ENCODE measurements around the gene SLC2A6.

SLC2A6 gene

GRCh38 chr9:133440874-133441273 lies 38.0 kb downstream of the SLC2A6 start:
- DNase-seq (ENCODE audit: low spot score) = peak; percentile 76

GRCh38 chr9:133439337-133439736 lies 39.6 kb downstream of the SLC2A6 start:
- no peak for DNase-seq (ENCODE audit: low spot score)

GRCh38 chr9:133437753-133438531 lies 41.0 kb downstream of the SLC2A6 start:
- DNase-seq (ENCODE audit: low spot score) = no peak

- no peak for DNase-seq (ENCODE audit: low spot score)
Measured at GRCh38 chr9:133436681-133437080, 42.2 kb downstream of the SLC2A6 start.

- no peak for DNase-seq (ENCODE audit: low spot score)
Measured at GRCh38 chr9:133433351-133433843, 45.5 kb downstream of the SLC2A6 start.

- DNase-seq (ENCODE audit: low spot score) = no peak
Measured at GRCh38 chr9:133430244-133430643, 48.7 kb downstream of the SLC2A6 start.

GRCh38 chr9:133429641-133430161 lies 49.2 kb downstream of the SLC2A6 start:
- DNase-seq (ENCODE audit: low spot score) = peak; percentile 52

- no peak for DNase-seq (ENCODE audit: low spot score)
Measured at GRCh38 chr9:133429214-133429613, 49.7 kb downstream of the SLC2A6 start.

GRCh38 chr9:133428617-133429101 lies 50.2 kb downstream of the SLC2A6 start:
- DNase-seq (ENCODE audit: low spot score) = peak; percentile 39

- no peak for DNase-seq (ENCODE audit: low spot score)
Measured at GRCh38 chr9:133427658-133428348, 51.1 kb downstream of the SLC2A6 start.

GRCh38 chr9:133426011-133426410 lies 52.9 kb downstream of the SLC2A6 start:
- no peak for DNase-seq (ENCODE audit: low spot score)

- DNase-seq (ENCODE audit: low spot score) = no peak
Measured at GRCh38 chr9:133425049-133425632, 53.8 kb downstream of the SLC2A6 start.

GRCh38 chr9:133424187-133424586 lies 54.7 kb downstream of the SLC2A6 start:
- DNase-seq (ENCODE audit: low spot score) = no peak

GRCh38 chr9:133423216-133423615 lies 55.7 kb downstream of the SLC2A6 start:
- DNase-seq (ENCODE audit: low spot score) = no peak

GRCh38 chr9:133421615-133422542 lies 57.0 kb downstream of the SLC2A6 start, which contains the start of gene ADAMTS13:
Gene ADAMTS13 (plus strand): TSS chr9:133422367. CDS start chr9:133422444, 77 bp downstream.
- peak; percentile 71 for DNase-seq (ENCODE audit: low spot score)
